HL-60 (cell line): ENCODE results near the gene RGS11.

Experiments used
- DNase-seq, 2 experiments: peaks; one replicate each; pipeline ENCODE4 v3.0.0-alpha.2; 2010 to 2020; ENCODE audit warnings: low read depth in 1 of 2, low spot score in 1 of 2
- H3K27ac ChIP-seq: fragments of 250-450 bp; sonication (Bioruptor Pico); replicated peaks from 2 replicates; pipeline ENCODE4 v1.5.1; 2020; ENCODE audit warnings: mild to moderate bottlenecking, moderate library complexity
- H3K27me3 ChIP-seq: fragments of 250-450 bp; sonication (Bioruptor Pico); 2 replicates; pipeline ENCODE4 v1.5.1; 2021; ENCODE audit warnings: mild to moderate bottlenecking, moderate library complexity; ENCODE audit not compliant: insufficient read depth, poor library complexity, severe bottlenecking
- H3K4me3 ChIP-seq: replicated peaks from 2 replicates; pipeline ENCODE4 v1.5.1; 2011; ENCODE audit warnings: mild to moderate bottlenecking, control low read depth, low read length; ENCODE audit not compliant: insufficient read depth
- GABPA ChIP-seq: IDR thresholded peaks from 2 replicates; pipeline ENCODE4 v1.6.1; 2012; ENCODE audit warnings: low read depth
- POLR2AphosphoS5 ChIP-seq: IDR thresholded peaks from 2 replicates; pipeline ENCODE4 v1.6.1; 2012; ENCODE audit warnings: low read depth
- REST ChIP-seq: IDR thresholded peaks from 2 replicates; pipeline ENCODE4 v1.6.1; 2012; ENCODE audit warnings: low read depth; ENCODE audit not compliant: insufficient replicate concordance
- SPI1 ChIP-seq: IDR thresholded peaks from 2 replicates; pipeline ENCODE4 v1.6.1; 2012; ENCODE audit warnings: low read depth, mild to moderate bottlenecking, borderline replicate concordance
- TF ChIP-seq, protein P1 (sequence below): IDR thresholded peaks from one replicate; pipeline ENCODE4 v1.5.1; 2011; ENCODE audit warnings: low read length, control low read depth, inconsistent platforms; ENCODE audit not compliant: insufficient read depth

The RGS11 gene

DNA sequence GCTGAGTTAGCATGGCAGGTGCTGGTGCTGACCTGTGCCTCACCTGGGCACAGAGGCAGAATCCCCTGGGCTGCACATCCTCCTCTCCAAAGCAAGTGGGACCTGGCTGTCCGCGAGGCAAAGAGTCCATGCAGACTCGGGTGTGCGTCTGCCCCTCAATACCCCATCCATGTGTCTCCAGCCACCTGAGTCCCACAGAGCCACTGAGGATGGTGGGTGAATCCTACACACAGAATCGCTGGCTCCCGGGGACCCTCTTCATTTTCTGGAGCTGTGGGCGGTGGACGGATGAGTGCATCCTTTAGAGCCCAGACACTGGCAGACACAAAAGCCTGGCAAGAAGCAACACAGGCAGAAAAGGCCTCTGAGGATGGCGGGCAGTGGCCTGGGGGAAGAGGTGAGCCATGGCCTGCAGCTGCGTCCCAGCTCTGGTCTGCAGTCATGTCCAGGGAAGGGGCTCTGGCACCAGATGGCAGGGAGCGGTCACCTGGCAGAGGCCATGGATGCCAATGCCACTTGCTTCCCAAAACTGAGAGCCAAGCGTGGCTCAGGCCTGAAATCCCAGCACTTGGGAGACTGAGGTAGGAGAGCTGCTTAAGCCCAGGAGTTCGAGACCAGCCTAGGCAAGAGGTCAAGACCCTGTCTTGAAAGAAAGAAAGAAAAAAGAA lies 46.9 kb upstream of the RGS11 start:
- Histone ChIP-seq H3K4me3 (no peak overlapping the region), H3K27ac (no peak overlapping the region), H3K27me3 (no peaks in the 10 kb centered on the region)
- DNase-seq = no peak
- no peak for TF ChIP-seq SPI1
- TF ChIP-seq, protein P1, sequence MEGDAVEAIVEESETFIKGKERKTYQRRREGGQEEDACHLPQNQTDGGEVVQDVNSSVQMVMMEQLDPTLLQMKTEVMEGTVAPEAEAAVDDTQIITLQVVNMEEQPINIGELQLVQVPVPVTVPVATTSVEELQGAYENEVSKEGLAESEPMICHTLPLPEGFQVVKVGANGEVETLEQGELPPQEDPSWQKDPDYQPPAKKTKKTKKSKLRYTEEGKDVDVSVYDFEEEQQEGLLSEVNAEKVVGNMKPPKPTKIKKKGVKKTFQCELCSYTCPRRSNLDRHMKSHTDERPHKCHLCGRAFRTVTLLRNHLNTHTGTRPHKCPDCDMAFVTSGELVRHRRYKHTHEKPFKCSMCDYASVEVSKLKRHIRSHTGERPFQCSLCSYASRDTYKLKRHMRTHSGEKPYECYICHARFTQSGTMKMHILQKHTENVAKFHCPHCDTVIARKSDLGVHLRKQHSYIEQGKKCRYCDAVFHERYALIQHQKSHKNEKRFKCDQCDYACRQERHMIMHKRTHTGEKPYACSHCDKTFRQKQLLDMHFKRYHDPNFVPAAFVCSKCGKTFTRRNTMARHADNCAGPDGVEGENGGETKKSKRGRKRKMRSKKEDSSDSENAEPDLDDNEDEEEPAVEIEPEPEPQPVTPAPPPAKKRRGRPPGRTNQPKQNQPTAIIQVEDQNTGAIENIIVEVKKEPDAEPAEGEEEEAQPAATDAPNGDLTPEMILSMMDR = no peak

DNA sequence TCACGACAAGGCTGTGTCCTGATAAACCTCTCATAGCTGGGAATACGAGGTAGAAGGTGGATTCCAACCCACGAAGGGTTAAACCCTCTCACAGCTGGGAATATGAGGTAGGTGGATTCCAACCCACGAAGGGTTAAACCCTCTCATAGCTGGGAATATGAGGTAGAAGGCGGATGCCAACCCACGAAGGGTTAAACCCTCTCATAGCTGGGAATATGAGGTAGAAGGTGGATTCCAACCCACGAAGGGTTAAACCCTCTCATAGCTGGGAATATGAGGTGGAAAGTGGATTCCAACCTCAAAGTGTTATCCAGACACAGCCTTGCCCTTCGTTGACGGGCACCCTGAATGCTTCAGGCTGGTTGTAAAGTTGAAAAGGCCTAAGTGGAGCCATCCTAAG lies 45.8 kb upstream of the RGS11 start:
- no peaks in the 10 kb centered on the region for H3K27me3 ChIP-seq
- TF ChIP-seq REST (no peak), SPI1 (no peak), POLR2AphosphoS5 (no peak), GABPA (no peak)
- TF ChIP-seq, protein P1 = no peak
- H3K4me3 ChIP-seq = no peak overlapping the region
- DNase-seq = no peak
- H3K27ac ChIP-seq = no peak overlapping the region

DNA sequence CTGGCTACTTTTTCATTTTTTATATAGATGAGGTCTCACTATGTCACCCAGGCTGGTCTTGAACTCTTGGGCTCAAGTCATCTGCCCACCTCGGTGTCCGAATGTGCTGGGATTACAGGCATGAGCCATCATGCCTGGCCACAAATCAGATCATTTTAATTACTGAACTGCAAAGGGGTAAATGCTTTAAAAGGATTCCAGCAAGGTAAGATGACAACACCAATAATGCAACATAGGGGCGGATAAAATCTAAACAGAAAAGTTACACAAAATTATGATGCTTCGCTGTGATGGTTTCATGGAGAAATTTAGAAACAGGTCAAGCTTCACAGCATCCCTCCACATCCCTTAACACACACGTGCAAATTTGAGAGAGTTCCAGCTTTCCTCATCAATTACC lies 44.5 kb upstream of the RGS11 start:
- Histone ChIP-seq H3K4me3 (no peak overlapping the region), H3K27me3 (no peaks in the 10 kb centered on the region), H3K27ac (no peak overlapping the region)
- DNase-seq = no peak
- TF ChIP-seq POLR2AphosphoS5 (no peak), SPI1 (no peak), REST (no peak), GABPA (no peak)
- TF ChIP-seq, protein P1 = no peak

- no peak for DNase-seq
- H3K27ac ChIP-seq = no peak overlapping the region
- no peak overlapping the region for H3K4me3 ChIP-seq
- no peak for TF ChIP-seq SPI1
- TF ChIP-seq, protein P1 = no peak
- no peak for TF ChIP-seq POLR2AphosphoS5
- no peak for TF ChIP-seq GABPA
- TF ChIP-seq REST = no peak
- H3K27me3 ChIP-seq = no peaks in the 10 kb centered on the region
Measured at GRCh38 chr16:318628-319027, 42.9 kb upstream of the RGS11 start.
